T-helper 1 cell treated with Interleukin-12 subunit alpha and Interleukin-12 subunit beta and Interleukin-4 antibody, amounts not matched to agents 30 μg/mL and 1 μg/mL, for 36 hours (primary cell): Measurements from ENCODE around the gene ACOT13.
A peak's percentile ranks its signal among the peaks of the same experiment; 100 is the strongest.
"Not testable (repeated sequence)": the region's sequence is repeated elsewhere in the genome, so short reads cannot be mapped to it uniquely, and the experiment has no call there.

ENCODE experiments used
- H3K27ac Mint-ChIP-seq: one replicate; pipeline ENCODE4 v1.8.0; 2021; ENCODE audit warnings: mild to moderate bottlenecking, mixed read lengths
- H3K27me3 Mint-ChIP-seq: one replicate; pipeline ENCODE4 v1.8.0; 2021; ENCODE audit warnings: low read depth, mixed read lengths
- H3K36me3 Mint-ChIP-seq: one replicate; pipeline ENCODE4 v1.8.0; 2021; ENCODE audit warnings: low read depth, mixed read lengths
- H3K4me1 Mint-ChIP-seq: one replicate; pipeline ENCODE4 v1.8.0; 2021; ENCODE audit warnings: low read depth, mixed read lengths
- H3K4me3 Mint-ChIP-seq: one replicate; pipeline ENCODE4 v1.8.0; 2021; ENCODE audit warnings: mild to moderate bottlenecking, moderate library complexity, mixed read lengths
- H3K9me3 Mint-ChIP-seq: one replicate; pipeline ENCODE4 v1.8.0; 2021; ENCODE audit warnings: mixed read lengths

ACOT13 gene

DNA sequence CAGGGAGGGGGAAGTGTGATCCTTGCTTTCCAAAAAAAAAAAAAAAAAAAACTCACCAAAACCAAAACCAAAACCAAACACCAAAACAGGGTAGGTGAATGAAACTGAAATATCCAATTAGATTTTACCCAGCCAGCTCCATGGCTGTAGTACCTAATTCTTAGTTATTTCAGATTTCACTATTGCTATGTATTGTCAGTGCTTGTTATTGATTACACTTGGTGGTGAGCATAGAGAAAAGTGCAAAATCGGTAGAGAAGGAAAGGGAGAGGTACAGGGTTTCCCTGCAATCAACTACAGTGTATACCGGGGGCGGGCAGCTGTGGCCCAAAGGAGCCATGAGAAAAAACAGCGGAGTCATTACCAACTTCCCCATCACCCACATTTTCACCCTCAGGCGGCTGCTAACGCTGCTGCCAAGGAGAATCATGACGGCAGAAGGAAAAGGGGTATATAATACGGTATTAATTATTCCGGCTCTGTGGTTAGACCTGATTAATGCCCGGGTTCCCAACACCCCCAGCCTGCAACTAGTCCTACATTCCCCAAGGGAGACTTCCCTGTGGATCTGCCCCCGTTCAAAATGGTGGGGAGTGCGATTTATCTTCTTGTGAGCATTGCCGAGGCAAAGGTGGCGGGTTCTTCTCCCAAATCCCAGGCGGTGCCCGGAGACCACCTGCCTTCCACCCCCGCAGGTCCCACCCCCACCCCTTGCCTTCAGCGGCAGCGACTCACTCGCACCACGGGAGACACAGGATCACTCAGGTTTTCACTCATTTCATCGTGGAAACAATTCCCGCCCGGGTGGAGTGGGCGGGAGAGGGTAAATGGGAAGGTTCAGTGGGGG is 52.5 kb downstream of the ACOT13 start, which contains the start of gene C6orf62:
TSS of gene C6orf62 (minus strand) at position 30 of the 847 bp plus-strand sequence. CDS start 486 bp downstream, outside the sequence.
- Mint-ChIP-seq H3K9me3 (no peaks in the 10 kb centered on the region), H3K27ac (peak within 1 kb of the TSS; percentile 99), H3K36me3 (peaks cover 43% of the 10 kb centered on the region), H3K27me3 (no peaks in the 10 kb centered on the region), H3K4me1 (peaks cover 36% of the 10 kb centered on the region), H3K4me3 (peak within 1 kb of the TSS; percentile 97)

DNA sequence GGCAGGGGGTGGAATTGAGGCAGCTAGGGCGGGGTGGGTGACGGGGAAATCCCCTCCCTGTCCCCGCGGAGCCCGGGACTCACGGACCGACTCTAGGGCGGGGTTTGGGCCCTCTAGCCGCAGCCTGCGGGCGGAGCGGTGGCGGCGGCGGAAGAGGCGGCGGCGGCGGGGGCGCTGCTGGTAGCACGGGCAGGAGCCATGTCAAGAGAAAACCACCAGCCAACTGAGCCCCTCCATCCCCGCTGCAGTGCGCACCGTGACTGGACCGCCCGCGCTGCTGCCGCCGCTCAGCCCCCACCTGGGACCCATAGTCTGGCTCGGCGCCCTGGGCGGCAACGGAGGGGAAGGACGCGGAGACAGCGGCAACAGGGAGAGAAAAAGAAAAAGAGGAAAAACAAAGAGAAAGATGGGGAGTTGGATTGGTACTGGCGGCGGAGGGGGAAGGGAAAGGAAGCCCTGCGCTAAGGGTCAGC is 53.3 kb downstream of the ACOT13 start:
- Mint-ChIP-seq H3K27me3 (no peaks in the 10 kb centered on the region), H3K36me3 (peaks cover 35% of the 10 kb centered on the region), H3K9me3 (no peaks in the 10 kb centered on the region), H3K27ac (peak overlapping the region; percentile 99), H3K4me1 (peaks cover 34% of the 10 kb centered on the region), H3K4me3 (peak overlapping the region; percentile 97)

DNA sequence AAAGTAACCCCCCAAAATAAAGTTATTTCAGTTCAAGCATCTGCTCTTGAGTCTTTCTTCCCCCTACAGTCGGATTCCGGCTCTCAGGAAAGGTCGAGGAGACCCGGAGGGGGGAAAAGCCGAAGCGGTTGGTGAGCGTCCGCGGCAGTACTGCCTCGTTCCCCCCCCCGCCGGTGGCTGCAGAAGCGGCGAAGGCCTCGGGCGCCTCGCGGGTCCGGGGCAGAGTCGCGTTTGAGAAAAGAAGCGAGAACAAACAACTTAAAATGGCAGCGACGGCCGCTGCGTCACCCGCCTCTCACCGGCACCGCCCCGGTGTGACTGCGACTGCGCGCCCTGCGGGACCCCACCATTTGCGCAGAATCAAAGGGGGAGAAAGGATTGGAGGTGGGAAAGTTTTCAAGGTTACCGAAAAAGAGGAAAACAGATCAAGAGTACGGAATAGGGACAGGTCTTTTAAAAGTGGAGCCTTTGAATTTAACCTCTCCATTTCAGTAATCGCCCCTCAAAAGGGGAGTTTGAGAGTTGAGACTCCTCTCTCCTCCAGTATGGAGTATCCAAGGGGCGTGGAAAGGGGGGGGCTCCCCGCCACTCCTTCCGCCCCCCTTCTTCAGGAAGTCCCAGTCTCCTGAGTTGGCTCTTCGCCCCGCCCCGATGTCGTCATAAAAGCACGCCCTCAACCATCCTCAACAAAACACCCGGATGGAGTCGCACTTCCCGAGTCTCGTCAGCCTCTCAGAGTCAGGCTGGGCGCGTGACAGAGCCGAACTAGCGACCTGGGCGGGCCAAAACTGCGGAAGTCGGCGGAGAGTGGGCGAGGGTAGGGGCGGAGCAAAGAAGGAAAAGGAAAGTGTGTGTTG is 54.0 kb downstream of the ACOT13 start:
- Mint-ChIP-seq H3K27me3 (no peaks in the 10 kb centered on the region), H3K9me3 (no peaks in the 10 kb centered on the region), H3K27ac (peak overlapping the region; percentile 99), H3K4me1 (peaks cover 27% of the 10 kb centered on the region), H3K4me3 (peak overlapping the region; percentile 97), H3K36me3 (peaks cover 30% of the 10 kb centered on the region)

DNA sequence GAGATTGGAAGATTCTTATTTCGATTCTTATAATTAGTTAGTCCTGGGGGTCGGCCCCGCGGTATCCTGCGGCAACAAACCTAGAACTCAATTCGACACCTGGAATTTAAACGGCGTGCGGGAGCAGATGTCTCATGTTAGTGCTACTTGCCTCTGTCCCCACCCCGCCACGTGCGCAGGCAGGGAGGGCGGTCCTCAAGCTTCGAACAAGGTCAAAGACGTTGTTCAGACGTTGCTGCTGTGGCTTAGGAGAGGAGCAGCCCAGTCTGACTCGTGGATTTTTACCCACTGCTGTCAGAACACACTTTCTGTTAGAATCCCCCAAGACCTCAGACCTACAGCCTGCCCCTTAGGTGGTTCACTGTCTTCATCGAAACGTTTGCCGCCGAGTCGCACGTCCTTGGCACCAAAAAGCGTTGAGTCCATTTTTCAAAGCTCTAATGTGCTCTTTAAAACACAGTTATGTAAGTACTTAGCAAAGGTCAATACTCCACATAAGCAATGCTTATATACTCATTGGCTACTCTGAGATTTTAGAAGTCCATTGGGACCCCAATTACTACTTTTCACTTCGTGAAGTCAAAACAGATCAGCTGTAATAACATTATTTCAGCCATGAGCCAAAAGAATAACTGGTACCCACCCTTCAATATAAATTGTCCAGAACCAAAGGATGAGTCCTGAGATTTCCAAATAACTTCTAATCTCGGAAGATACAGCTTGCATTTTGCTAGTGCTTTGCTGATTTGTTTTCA is 54.8 kb downstream of the ACOT13 start:
- H3K9me3 Mint-ChIP-seq: no peaks in the 10 kb centered on the region
- peaks cover 24% of the 10 kb centered on the region for H3K36me3 Mint-ChIP-seq
- H3K27me3 Mint-ChIP-seq: no peaks in the 10 kb centered on the region
- H3K4me3 Mint-ChIP-seq: peak overlapping the region; percentile 97
- peaks cover 22% of the 10 kb centered on the region for H3K4me1 Mint-ChIP-seq
- H3K27ac Mint-ChIP-seq: peak overlapping the region; percentile 99

DNA sequence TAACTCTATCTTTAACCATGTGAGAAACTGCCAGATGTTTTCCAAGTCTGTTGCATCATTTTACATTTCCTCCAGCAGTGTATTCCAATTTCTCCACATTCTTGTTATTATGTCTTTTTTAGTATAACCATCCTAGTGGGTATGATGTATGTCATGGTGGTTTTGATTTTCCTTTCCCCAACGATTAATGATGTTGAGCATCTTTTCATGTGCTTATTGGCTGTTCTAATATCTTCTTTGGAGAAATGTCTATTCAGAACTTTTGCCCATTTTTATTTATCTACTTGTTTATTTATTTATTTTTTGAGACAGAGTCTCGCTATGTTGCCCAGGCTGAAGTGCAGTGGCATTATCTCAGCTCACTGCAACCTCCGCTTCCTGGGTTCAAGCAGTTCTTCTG is 56.4 kb downstream of the ACOT13 start:
- Mint-ChIP-seq H3K4me3 (no peak overlapping the region), H3K9me3 (peaks cover under 1% of the 10 kb centered on the region), H3K4me1 (peaks cover 12% of the 10 kb centered on the region), H3K36me3 (peaks cover 15% of the 10 kb centered on the region), H3K27ac (no peak overlapping the region), H3K27me3 (no peaks in the 10 kb centered on the region)

DNA sequence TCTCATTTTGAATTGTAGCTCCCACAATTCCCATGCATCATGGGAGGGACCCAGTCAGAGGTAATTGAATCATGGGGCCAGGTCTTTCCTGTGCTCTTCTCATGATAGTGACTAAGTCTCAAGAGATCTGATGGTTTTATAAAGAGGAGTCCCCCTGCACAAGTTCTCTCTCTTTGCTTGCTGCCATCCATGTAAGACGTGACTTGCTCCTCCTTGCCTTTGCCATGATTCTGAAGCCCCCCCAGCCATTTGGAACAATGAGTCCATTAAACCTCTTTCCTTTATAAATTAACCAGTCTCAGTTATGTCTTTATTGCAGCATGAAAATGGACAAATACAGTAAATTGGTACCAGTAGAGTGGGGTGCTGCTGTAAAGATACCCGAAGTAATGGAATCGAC is 63.8 kb downstream of the ACOT13 start:
- not testable (repeated sequence) for H3K27me3 Mint-ChIP-seq, H3K36me3 Mint-ChIP-seq, H3K4me3 Mint-ChIP-seq, H3K4me1 Mint-ChIP-seq, H3K27ac Mint-ChIP-seq
- peaks cover 30% of the 10 kb centered on the region for H3K9me3 Mint-ChIP-seq

DNA sequence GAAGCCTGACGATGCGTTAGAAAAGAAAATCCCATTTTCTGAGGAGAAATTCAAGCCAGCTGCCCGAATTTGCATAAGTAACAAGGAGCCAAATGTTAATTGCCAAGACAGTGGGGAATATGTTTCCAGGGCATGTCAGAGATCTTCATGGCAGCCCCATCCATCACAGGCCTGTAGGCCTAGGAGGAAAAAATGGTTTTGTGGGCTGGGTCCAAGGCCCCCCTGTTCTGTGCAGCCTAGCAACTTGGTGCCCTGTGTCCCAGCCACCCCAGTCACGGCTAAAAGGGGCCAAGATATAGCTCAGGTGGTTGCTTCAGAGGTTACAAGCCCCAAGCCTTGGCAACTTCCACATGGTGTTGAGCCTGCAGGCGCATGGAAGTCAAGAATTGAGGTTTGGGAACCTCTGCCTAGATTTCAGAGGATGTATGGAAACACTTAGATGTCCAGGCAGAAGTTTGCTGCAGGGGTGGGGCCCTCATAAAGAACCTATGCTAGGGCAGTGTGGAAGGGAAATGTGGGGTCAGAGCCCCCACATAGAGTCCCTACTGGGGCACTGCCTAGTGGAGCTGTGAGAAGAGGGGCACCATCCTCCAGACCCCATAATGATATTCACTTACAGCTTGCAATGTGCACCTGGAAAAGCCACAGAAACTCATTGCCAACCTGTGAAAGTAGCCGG is 64.7 kb downstream of the ACOT13 start:
- not testable (repeated sequence) for H3K27ac Mint-ChIP-seq, H3K36me3 Mint-ChIP-seq, H3K4me3 Mint-ChIP-seq, H3K4me1 Mint-ChIP-seq, H3K27me3 Mint-ChIP-seq
- H3K9me3 Mint-ChIP-seq: peaks cover 30% of the 10 kb centered on the region

DNA sequence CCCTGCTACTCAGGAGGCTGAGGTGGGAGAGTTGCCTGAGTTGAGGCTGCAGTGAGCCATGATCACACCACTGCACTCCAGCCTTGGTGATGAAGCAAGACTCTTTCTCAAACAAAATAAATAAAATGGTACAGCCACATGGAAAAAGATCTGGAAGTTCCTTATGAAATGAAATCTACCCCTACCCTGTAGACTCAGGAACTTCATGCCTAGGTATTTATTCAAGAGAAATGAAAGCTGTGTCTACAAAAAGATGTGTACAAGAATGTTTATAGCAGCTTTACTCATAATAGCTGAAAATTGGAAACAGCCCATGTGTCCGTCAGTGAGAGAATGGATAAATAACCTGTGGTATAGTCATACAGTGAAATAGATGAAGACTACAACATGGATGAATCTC is 67.3 kb downstream of the ACOT13 start:
- peaks cover 5% of the 10 kb centered on the region for H3K4me1 Mint-ChIP-seq
- H3K27ac Mint-ChIP-seq: no peak overlapping the region
- peaks cover 8% of the 10 kb centered on the region for H3K27me3 Mint-ChIP-seq
- H3K9me3 Mint-ChIP-seq: peaks cover 25% of the 10 kb centered on the region
- H3K36me3 Mint-ChIP-seq: peaks cover 7% of the 10 kb centered on the region
- no peak overlapping the region for H3K4me3 Mint-ChIP-seq

DNA sequence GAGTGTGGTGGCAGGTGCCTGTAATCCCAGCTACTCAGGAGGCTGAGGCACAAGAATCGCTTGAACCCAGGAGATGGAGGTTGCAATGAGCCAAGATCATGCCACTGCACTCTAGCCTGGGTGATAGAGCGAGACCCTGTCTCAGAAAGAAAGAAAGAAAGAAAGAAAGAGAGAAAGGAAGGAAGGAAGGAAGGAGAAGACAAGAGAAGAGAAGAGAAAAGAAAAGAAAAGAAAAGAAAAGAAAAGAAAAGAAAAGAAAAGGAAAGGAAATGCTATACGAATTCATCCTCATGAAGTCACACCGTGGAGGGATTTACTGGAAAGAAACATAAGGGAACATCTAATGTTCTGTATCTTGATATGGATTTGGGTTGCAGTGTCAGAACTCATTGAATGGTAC is 67.8 kb downstream of the ACOT13 start:
- not testable (repeated sequence) for H3K4me1 Mint-ChIP-seq, H3K27me3 Mint-ChIP-seq, H3K36me3 Mint-ChIP-seq, H3K27ac Mint-ChIP-seq, H3K4me3 Mint-ChIP-seq
- peaks cover 22% of the 10 kb centered on the region for H3K9me3 Mint-ChIP-seq

DNA sequence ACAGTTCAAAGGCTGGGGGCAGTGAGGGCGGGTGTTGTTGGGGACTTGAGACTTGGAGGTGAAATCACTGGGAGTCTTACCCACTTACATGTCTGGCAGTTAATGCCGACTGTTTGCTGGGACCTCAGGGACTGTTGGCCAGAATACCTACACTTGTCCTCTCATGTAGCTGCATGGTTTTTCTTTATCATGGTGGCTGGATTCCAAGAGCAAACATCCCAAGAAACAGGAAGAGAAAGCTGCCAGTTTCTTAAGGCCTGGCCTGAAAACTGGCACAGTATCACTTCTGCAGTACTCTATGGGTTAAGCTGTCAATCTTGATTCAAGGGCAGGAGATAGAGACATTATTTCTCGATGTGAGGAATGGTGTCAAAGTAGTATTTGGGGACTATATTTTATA is 71.9 kb downstream of the ACOT13 start:
- Mint-ChIP-seq H3K4me1 (peaks cover 17% of the 10 kb centered on the region), H3K9me3 (peaks cover 2% of the 10 kb centered on the region), H3K27ac (no peak overlapping the region), H3K36me3 (peaks cover 2% of the 10 kb centered on the region), H3K27me3 (no peaks in the 10 kb centered on the region), H3K4me3 (no peak overlapping the region)

DNA sequence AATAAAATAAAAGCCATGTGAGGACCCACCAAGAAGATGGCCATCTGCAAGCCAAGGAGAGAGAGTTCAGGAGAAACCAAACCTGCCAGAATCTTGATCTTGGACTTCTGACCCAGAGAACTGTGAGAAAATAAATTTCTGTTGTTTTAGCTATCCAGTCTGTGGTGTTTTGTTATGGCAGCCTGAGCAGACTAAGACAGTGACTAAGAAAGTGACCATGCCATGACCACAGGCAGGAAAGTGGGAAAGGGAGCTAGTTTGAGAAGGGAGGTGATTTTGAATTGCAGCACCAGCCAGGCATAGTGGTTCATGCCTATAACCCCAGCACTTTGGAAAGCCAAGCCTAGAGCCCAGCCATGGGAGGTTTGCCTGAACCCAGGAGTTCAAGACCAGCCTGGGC is 74.0 kb downstream of the ACOT13 start:
- no peak overlapping the region for H3K27ac Mint-ChIP-seq
- no peak overlapping the region for H3K4me3 Mint-ChIP-seq

DNA sequence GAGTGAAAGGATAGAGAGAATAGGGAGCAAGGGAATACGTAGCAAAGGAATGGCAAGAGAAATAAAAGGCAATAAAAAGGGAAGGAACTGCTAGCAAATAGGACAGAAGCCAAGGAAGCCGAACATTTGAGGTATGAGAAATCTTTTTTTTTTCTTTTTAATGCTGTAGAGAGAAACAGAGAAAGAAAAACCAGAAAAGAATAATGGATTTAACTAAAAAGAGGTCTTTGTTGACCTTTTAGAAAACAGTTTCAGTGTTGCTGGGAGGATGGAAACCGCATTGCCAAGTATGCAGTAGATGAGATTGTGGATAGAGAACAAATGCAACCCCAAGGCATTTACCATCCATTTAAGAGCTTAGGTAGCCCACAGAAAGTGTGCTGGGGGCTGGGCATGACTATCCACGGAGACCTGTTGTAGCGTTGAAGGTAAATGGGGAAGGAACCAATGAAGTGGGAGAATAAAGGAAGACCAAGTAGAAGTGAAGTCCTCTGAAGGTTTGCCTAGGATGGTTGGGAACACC is 75.4 kb downstream of the ACOT13 start:
- no peaks in the 10 kb centered on the region for H3K27me3 Mint-ChIP-seq
- H3K4me3 Mint-ChIP-seq: no peak overlapping the region
- peaks cover 2% of the 10 kb centered on the region for H3K9me3 Mint-ChIP-seq
- peaks cover 15% of the 10 kb centered on the region for H3K4me1 Mint-ChIP-seq
- no peak overlapping the region for H3K27ac Mint-ChIP-seq
- peaks cover 2% of the 10 kb centered on the region for H3K36me3 Mint-ChIP-seq

More for the DNA sequence above, 74.0 kb downstream of the ACOT13 start:
- peaks cover 16% of the 10 kb centered on the region for H3K4me1 Mint-ChIP-seq
- no peaks in the 10 kb centered on the region for H3K27me3 Mint-ChIP-seq
- peaks cover 2% of the 10 kb centered on the region for H3K36me3 Mint-ChIP-seq
- peaks cover 2% of the 10 kb centered on the region for H3K9me3 Mint-ChIP-seq

DNA sequence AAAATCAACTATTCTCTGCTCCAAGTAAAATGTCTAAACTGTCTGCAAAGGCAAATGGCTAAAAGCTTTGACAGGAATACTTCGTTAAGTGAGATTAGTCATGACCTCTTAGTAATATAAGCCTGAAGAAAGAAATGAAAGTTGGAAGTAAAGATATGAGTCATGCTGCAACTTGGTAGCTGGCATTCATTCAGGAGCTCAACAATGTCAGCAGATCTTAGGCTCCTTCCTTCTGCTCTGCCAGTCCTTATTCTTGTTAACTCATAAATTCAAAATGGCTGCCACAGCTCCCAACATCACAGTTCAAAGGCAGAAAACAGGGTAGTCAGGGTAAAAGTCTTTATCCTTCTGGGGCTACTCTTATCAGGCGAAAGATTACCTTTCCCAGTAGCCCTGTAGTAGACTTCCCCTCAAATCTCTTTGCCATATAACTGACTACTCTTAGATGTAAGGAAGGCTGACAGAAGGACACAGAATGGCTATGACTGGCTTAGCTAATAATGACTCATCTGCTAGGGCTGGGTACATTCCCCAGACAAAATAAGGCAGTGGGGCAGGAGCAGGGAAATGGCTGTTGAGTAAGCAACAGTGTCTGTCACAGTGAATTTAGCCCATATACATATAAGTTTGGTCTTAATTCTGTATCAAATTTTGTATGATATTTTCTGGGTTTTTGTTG is 76.5 kb downstream of the ACOT13 start:
- Mint-ChIP-seq H3K36me3 (peaks cover 2% of the 10 kb centered on the region), H3K4me1 (peaks cover 15% of the 10 kb centered on the region), H3K9me3 (peaks cover 2% of the 10 kb centered on the region), H3K27ac (no peak overlapping the region), H3K4me3 (no peak overlapping the region), H3K27me3 (no peaks in the 10 kb centered on the region)
